Natural killer cell (primary cell): Measurements from ENCODE around the gene HTATIP2. TPM values are rescaled to one million over a fixed set of nuclear protein-coding genes. Genes with fewer than 3 reads are reported as not detected.

Source experiments
- ATAC-seq, 3 donors: fragments of 150-1000 bp in 2 of 3; fragments of 200-7000 bp in 1 of 3; cut with Tn5 transposase; 1 replicate in 1 of 3; 2 replicates in 2 of 3; pipeline ENCODE4 v1.10.0; 2021; ENCODE audit warnings: mild to moderate bottlenecking in 2 of 3, moderate library complexity in 2 of 3
- DNase-seq, 2 donors: peaks; one replicate each; pipeline versions ENCODE4 v3.0.0 to v3.0.0-alpha.2; 2013 to 2021; ENCODE audit warnings: mixed read lengths in 1 of 2
- H3K27ac ChIP-seq: one replicate; pipeline ENCODE4 v1.5.1; 2013; ENCODE audit warnings: mild to moderate bottlenecking, low read length
- H3K27me3 ChIP-seq: one replicate; pipeline ENCODE4 v1.6.1; 2013; ENCODE audit warnings: low read length; ENCODE audit not compliant: control insufficient read depth, insufficient read depth
- H3K36me3 ChIP-seq: one replicate; pipeline ENCODE4 v1.6.1; 2013; ENCODE audit warnings: low read length; ENCODE audit not compliant: control insufficient read depth, insufficient read depth
- H3K4me1 ChIP-seq: one replicate; pipeline ENCODE4 v1.6.1; 2013; ENCODE audit warnings: low read length; ENCODE audit not compliant: control insufficient read depth, insufficient read depth
- H3K4me3 ChIP-seq: one replicate; pipeline ENCODE4 v1.5.1; 2013; ENCODE audit warnings: low read length
- H3K9me3 ChIP-seq: one replicate; pipeline ENCODE4 v1.6.1; 2013; ENCODE audit warnings: low read length; ENCODE audit not compliant: control insufficient read depth, insufficient read depth
- H3K27ac Mint-ChIP-seq, 2 donors: one replicate each; pipeline ENCODE4 v1.8.0; 2022; ENCODE audit warnings: mild to moderate bottlenecking in 2 of 2, mixed read lengths in 2 of 2, moderate library complexity in 1 of 2
- H3K27me3 Mint-ChIP-seq, 2 donors: one replicate each; pipeline ENCODE4 v1.8.0; 2022; ENCODE audit warnings: low read depth in 2 of 2, mixed read lengths in 2 of 2
- H3K36me3 Mint-ChIP-seq: one replicate; pipeline ENCODE4 v1.8.0; 2022; ENCODE audit warnings: mixed read lengths
- H3K4me1 Mint-ChIP-seq, 2 donors: one replicate each; pipeline ENCODE4 v1.8.0; 2022; ENCODE audit warnings: mixed read lengths in 2 of 2
- H3K4me3 Mint-ChIP-seq: one replicate; pipeline ENCODE4 v1.8.0; 2022; ENCODE audit warnings: mild to moderate bottlenecking, moderate library complexity, mixed read lengths
- H3K9me3 Mint-ChIP-seq, 2 donors: one replicate each; pipeline ENCODE4 v1.8.0; 2022; ENCODE audit warnings: mixed read lengths in 2 of 2
- CTCF ChIP-seq: fragments of 200-600 bp; IDR thresholded peaks from one replicate; pipeline ENCODE4 v1.8.0; 2022; ENCODE audit warnings: antibody characterized with exemption
- WGBS: methylation state at CpG from one replicate; pipeline ENCODE4 v1.1.7; 2013; ENCODE audit warnings: missing lambda C conversion rate; ENCODE audit not compliant: insufficient coverage; 5-methylcytosine and 5-hydroxymethylcytosine counted together
- intact Hi-C: fragments of 100-400 bp; cut with micrococcal nuclease; formaldehyde crosslinking; loops from one replicate; pipeline ENCODE4 v1.14.2; 2022
- total RNA-seq, 4 donors: library from RNA; stranded (reverse); fragments of 120-200 nt in 1 of 4; gene quantifications; one replicate each; pipeline versions ENCODE4 v1.2.3 to v1.2.4, GENCODE V29; 2013 to 2022

HTATIP2 gene
- total RNA-seq, 3 donors from 2014 or later (not counting 1 experiment from before 2014, with no cell fraction given) = 16.7 to 25.6 (median 19.5) TPM

DNA sequence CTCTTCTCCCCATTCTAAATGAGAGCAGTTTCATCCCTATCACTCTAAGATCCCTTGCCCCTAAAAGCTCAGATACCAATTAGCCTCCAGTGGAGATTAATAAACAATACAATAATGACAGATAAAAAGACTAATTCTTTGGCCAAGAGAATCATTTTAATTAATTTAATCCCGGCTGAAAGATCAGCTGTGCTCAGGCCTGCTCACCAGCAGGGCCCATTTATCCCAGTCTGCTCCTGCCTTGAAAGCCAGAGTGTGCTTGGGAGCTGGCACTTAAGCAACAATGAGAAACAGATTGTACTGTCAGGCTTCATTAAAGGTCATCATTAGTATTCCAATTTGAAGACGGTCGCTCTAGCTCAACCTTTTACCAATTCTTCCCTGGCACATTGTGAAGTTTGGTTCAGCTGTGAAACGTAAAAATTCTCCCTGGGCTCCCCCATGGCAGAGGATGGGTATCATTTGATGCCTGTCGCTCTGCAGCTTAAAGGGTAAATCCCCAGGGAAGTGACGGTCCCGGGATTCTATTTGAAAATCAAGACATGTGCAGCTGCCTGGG lies 36.1 kb upstream of the HTATIP2 start:
- no peak overlapping the region for H3K4me3 Mint-ChIP-seq
- no peaks in the 10 kb centered on the region for H3K36me3 ChIP-seq
- TF ChIP-seq CTCF = no peak
- H3K4me1 ChIP-seq = no peaks in the 10 kb centered on the region
- DNase-seq = no peak
- WGBS = 87% methylated on average over 7 of the region's 7 CpGs
- no peak overlapping the region for H3K27ac ChIP-seq
- no peaks in the 10 kb centered on the region for H3K4me1 Mint-ChIP-seq
- intact Hi-C loops = no loop called here
- peaks cover 19 to 39% of the 10 kb centered on the region in 2 donors for H3K27me3 Mint-ChIP-seq
- no peak for ATAC-seq
- H3K9me3 Mint-ChIP-seq = no peaks in the 10 kb centered on the region
- H3K4me3 ChIP-seq = no peak overlapping the region
- no peaks in the 10 kb centered on the region for H3K36me3 Mint-ChIP-seq
- H3K27me3 ChIP-seq = no peaks in the 10 kb centered on the region
- H3K27ac Mint-ChIP-seq = no peak overlapping the region
- H3K9me3 ChIP-seq = no peaks in the 10 kb centered on the region

GRCh38 chr11:20336056-20336455 lies 27.5 kb upstream of the HTATIP2 start:
- no peak for ATAC-seq
- H3K4me3 Mint-ChIP-seq = no peak overlapping the region
- no peaks in the 10 kb centered on the region for H3K4me1 Mint-ChIP-seq
- Histone ChIP-seq H3K4me1 (no peaks in the 10 kb centered on the region), H3K9me3 (no peaks in the 10 kb centered on the region), H3K27ac (no peak overlapping the region), H3K27me3 (peaks cover 13% of the 10 kb centered on the region), H3K4me3 (no peak overlapping the region), H3K36me3 (no peaks in the 10 kb centered on the region)
- H3K36me3 Mint-ChIP-seq = no peaks in the 10 kb centered on the region
- peaks cover 36 to 75% of the 10 kb centered on the region in 2 donors for H3K27me3 Mint-ChIP-seq
- no peak for DNase-seq
- H3K9me3 Mint-ChIP-seq = no peaks in the 10 kb centered on the region
- no peak overlapping the region for H3K27ac Mint-ChIP-seq
- WGBS = no CpG with 5 or more reads among the region's 1 CpG
- TF ChIP-seq CTCF = no peak
- intact Hi-C loops = no loop called here

DNA sequence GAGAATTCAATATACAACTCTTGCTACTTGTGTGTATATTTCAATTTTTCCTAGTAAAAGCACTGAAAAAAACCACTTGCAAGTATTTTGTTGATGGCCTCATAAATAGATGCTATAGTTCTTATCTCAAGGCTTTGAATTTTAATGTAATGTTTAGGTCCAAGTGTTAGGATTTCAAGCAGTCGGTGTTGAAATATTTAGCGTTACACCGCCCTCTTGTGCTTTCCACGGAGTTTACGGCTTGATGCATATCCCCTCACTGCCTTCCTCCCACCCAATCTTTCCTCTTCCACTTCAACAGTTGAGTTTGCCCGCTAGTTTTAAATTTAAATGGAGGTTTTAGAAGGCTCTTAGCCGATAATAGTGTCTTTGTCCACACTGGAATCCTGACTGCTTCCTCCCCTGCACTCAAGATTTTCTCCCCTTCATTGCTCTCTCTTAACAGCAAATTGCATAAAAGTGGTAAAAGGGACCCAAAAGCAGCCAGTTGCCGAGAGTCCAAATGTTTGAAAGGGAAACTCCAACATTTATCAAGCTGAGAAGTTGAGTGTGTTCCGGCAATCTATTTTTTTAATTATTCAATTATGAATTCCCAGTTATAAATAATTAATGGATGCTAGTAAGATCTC lies 25.9 kb upstream of the HTATIP2 start:
- Histone ChIP-seq H3K4me1 (no peaks in the 10 kb centered on the region), H3K9me3 (no peaks in the 10 kb centered on the region), H3K36me3 (no peaks in the 10 kb centered on the region), H3K4me3 (no peak overlapping the region), H3K27me3 (peaks cover 15% of the 10 kb centered on the region), H3K27ac (no peak overlapping the region)
- no peaks in the 10 kb centered on the region for H3K9me3 Mint-ChIP-seq
- DNase-seq (peak in 1 of 2 donors; percentile 23), ATAC-seq (no peak)
- H3K27ac Mint-ChIP-seq = no peak overlapping the region
- intact Hi-C loops = no loop called here
- H3K27me3 Mint-ChIP-seq = peaks cover 41 to 80% of the 10 kb centered on the region in 2 donors
- H3K36me3 Mint-ChIP-seq = no peaks in the 10 kb centered on the region
- no peak for TF ChIP-seq CTCF
- no peaks in the 10 kb centered on the region for H3K4me1 Mint-ChIP-seq
- no peak overlapping the region for H3K4me3 Mint-ChIP-seq
- 23% methylated on average over 7 of the region's 9 CpGs for WGBS
